ENCODE results near the gene GJC2.
"Not testable (repeated sequence)": the region's sequence is repeated elsewhere in the genome, so short reads cannot be mapped to it uniquely, and the experiment has no call there.

The GJC2 gene

GRCh38 chr1:228172591-228173527 is 23.1 kb downstream of the GJC2 start:
- DNase-seq (ENCODE audit: low read depth, low spot score): no peak

GRCh38 chr1:228173528-228174481 is 24.1 kb downstream of the GJC2 start:
- peak; percentile 70 for DNase-seq (ENCODE audit: low read depth, low spot score)

GRCh38 chr1:228174482-228175315 is 25.0 kb downstream of the GJC2 start:
- DNase-seq (ENCODE audit: low read depth, low spot score): peak; percentile 74

- DNase-seq (ENCODE audit: low read depth, low spot score): no peak
These were observed 25.7 kb downstream of the GJC2 start for GRCh38 chr1:228175316-228176023.

- DNase-seq (ENCODE audit: low read depth, low spot score): no peak
These were observed 26.3 kb downstream of the GJC2 start for GRCh38 chr1:228176024-228176395.

GRCh38 chr1:228176461-228177182 is 26.9 kb downstream of the GJC2 start:
- DNase-seq (ENCODE audit: low read depth, low spot score): no peak

GRCh38 chr1:228177183-228177475 is 27.4 kb downstream of the GJC2 start:
- no peak for DNase-seq (ENCODE audit: low read depth, low spot score)

GRCh38 chr1:228177721-228178710 is 28.3 kb downstream of the GJC2 start:
- no peak for DNase-seq (ENCODE audit: low read depth, low spot score)

- DNase-seq (ENCODE audit: low read depth, low spot score): no peak
These were observed 29.3 kb downstream of the GJC2 start for GRCh38 chr1:228178737-228179684.

GRCh38 chr1:228180271-228180958 is 30.7 kb downstream of the GJC2 start:
- DNase-seq (ENCODE audit: low read depth, low spot score): no peak

- no peak for DNase-seq (ENCODE audit: low read depth, low spot score)
These were observed 31.4 kb downstream of the GJC2 start for GRCh38 chr1:228180959-228181644.

- DNase-seq (ENCODE audit: low read depth, low spot score): no peak
These were observed 31.9 kb downstream of the GJC2 start for GRCh38 chr1:228181645-228182034.

- DNase-seq (ENCODE audit: low read depth, low spot score): no peak
These were observed 32.7 kb downstream of the GJC2 start for GRCh38 chr1:228182296-228183030.

GRCh38 chr1:228184152-228184551 is 34.4 kb downstream of the GJC2 start:
- DNase-seq (ENCODE audit: low read depth, low spot score): no peak

- DNase-seq (ENCODE audit: low read depth, low spot score): peak; percentile 55
These were observed 35.9 kb downstream of the GJC2 start for GRCh38 chr1:228185641-228185965.

- DNase-seq (ENCODE audit: low read depth, low spot score): not testable (repeated sequence)
These were observed 38.5 kb downstream of the GJC2 start for GRCh38 chr1:228188249-228188648.

All from ELF-1 (cell line).